Adrenal gland (tissue), 5 donors: ENCODE measurements around the gene FAM131C.

Experiments
- POLR2A ChIP-seq, 2 donors: fragments of 450-650 bp; IDR thresholded peaks; one replicate each; pipeline ENCODE4 v1.6.1; 2017; ENCODE audit warnings: antibody characterized with exemption in 2 of 2, mild to moderate bottlenecking in 2 of 2, moderate library complexity in 1 of 2
- TF ChIP-seq, protein P1 (sequence below), 6 experiments: fragments of 450-650 bp in 4 of 6; fragments of 200-600 bp in 2 of 6; sonication (generic) in 1 of 6; IDR thresholded peaks; 1 replicate in 5 of 6; 2 replicates in 1 of 6; pipeline versions ENCODE4 v1.5.1 to v1.8.0; 2016 to 2021; ENCODE audit warnings: antibody characterized with exemption in 6 of 6, mild to moderate bottlenecking in 2 of 6, moderate library complexity in 1 of 6
- donor health status: DM: no; HTN: no; CAD: no.

DNA sequence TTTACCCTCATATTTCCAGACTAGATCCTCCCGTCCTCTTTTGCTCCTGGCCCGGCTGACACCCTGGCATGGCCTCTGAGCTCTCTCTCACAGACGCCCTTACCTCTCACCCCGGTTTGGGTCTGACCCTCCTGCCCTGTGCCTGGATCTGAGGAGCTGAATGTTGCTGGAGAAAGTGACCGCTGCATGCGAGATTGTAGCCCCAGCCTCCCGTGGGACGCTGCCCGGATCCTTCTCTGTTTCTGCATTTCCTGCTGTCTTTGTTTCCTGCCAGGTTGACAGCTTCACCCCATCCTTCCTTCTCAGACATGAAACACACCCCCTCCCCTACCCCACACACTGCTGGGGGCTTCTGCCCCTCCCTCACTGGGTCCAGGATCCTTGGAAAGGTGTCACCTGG lies 9.5 kb downstream of the FAM131C start:
- TF ChIP-seq, protein P1, sequence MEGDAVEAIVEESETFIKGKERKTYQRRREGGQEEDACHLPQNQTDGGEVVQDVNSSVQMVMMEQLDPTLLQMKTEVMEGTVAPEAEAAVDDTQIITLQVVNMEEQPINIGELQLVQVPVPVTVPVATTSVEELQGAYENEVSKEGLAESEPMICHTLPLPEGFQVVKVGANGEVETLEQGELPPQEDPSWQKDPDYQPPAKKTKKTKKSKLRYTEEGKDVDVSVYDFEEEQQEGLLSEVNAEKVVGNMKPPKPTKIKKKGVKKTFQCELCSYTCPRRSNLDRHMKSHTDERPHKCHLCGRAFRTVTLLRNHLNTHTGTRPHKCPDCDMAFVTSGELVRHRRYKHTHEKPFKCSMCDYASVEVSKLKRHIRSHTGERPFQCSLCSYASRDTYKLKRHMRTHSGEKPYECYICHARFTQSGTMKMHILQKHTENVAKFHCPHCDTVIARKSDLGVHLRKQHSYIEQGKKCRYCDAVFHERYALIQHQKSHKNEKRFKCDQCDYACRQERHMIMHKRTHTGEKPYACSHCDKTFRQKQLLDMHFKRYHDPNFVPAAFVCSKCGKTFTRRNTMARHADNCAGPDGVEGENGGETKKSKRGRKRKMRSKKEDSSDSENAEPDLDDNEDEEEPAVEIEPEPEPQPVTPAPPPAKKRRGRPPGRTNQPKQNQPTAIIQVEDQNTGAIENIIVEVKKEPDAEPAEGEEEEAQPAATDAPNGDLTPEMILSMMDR (IDR thresholded peaks at IDR 0.05): no peak
- no peak for TF ChIP-seq POLR2A (IDR thresholded peaks at IDR 0.05)
